Breast epithelium (tissue), 4 donors: ENCODE measurements around the gene PIM3. TPM values are rescaled to one million over a fixed set of nuclear protein-coding genes. Genes with fewer than 3 reads are reported as not detected.
A peak's percentile ranks its signal among the peaks of the same experiment; 100 is the strongest.

Experiments used
- DNase-seq, 2 donors: peaks; one replicate each; pipeline ENCODE4 v3.0.0-alpha.2; 2019; ENCODE audit warnings: low spot score in 2 of 2
- H3K27ac ChIP-seq, 2 donors: fragments of 200-600 bp; sonication (generic) in 1 of 2; one replicate each; pipeline ENCODE4 v1.5.1; 2016 to 2019; ENCODE audit warnings: mild to moderate bottlenecking in 1 of 2
- H3K27me3 ChIP-seq, 2 donors: fragments of 200-600 bp; sonication (generic) in 1 of 2; one replicate each; pipeline versions ENCODE4 v1.5.1 to v1.6.0; 2017 to 2019; ENCODE audit warnings: control low read depth in 1 of 2, mild to moderate bottlenecking in 1 of 2
- H3K36me3 ChIP-seq: fragments of 200-600 bp; one replicate; pipeline ENCODE4 v1.5.1; 2019
- H3K4me1 ChIP-seq, 2 donors: fragments of 200-600 bp; sonication (generic); one replicate each; pipeline ENCODE4 v1.5.1; 2016 to 2019; ENCODE audit warnings: control low read depth in 1 of 2
- H3K4me3 ChIP-seq, 3 donors: fragments of 200-600 bp; sonication (generic); 1 replicate in 2 of 3; 2 replicates in 1 of 3; pipeline ENCODE4 v1.5.1; 2016 to 2019; ENCODE audit warnings: mild to moderate bottlenecking in 3 of 3, moderate library complexity in 2 of 3
- H3K9me3 ChIP-seq, 2 donors: fragments of 200-600 bp; sonication (generic) in 1 of 2; one replicate each; pipeline ENCODE4 v1.5.1; 2016 to 2019; ENCODE audit warnings: control low read depth in 1 of 2
- POLR2A ChIP-seq: fragments of 450-650 bp; IDR thresholded peaks from one replicate; pipeline ENCODE4 v1.6.1; 2016; ENCODE audit warnings: antibody characterized with exemption, mild to moderate bottlenecking, moderate library complexity
- POLR2AphosphoS5 ChIP-seq, 3 donors: sonication (generic); formaldehyde crosslinking; IDR thresholded peaks; one replicate each; pipeline ENCODE4 v1.6.1; 2017; ENCODE audit warnings: antibody characterized with exemption in 3 of 3
- intact Hi-C: fragments of 100-400 bp; cut with DNase I; formaldehyde crosslinking; loops from one replicate; pipeline ENCODE4 v1.15.1; 2023; ENCODE audit warnings: low total_unique reads
- total RNA-seq, 3 donors: library from RNA; depleted of rRNA; stranded (reverse); fragments of >200 nt; gene quantifications; one replicate each; pipeline ENCODE4 v1.1.0, GENCODE V29; 2016
- TF ChIP-seq, protein P1 (sequence below), 3 donors: fragments of 450-650 bp; IDR thresholded peaks; one replicate each; pipeline ENCODE4 v1.5.1; 2016 to 2017; ENCODE audit warnings: antibody characterized with exemption in 3 of 3, mild to moderate bottlenecking in 3 of 3, moderate library complexity in 3 of 3

The PIM3 gene
- total RNA-seq, 3 donors from 2014 or later, result 63.0 to 92.1 (median 87.1) TPM

DNA sequence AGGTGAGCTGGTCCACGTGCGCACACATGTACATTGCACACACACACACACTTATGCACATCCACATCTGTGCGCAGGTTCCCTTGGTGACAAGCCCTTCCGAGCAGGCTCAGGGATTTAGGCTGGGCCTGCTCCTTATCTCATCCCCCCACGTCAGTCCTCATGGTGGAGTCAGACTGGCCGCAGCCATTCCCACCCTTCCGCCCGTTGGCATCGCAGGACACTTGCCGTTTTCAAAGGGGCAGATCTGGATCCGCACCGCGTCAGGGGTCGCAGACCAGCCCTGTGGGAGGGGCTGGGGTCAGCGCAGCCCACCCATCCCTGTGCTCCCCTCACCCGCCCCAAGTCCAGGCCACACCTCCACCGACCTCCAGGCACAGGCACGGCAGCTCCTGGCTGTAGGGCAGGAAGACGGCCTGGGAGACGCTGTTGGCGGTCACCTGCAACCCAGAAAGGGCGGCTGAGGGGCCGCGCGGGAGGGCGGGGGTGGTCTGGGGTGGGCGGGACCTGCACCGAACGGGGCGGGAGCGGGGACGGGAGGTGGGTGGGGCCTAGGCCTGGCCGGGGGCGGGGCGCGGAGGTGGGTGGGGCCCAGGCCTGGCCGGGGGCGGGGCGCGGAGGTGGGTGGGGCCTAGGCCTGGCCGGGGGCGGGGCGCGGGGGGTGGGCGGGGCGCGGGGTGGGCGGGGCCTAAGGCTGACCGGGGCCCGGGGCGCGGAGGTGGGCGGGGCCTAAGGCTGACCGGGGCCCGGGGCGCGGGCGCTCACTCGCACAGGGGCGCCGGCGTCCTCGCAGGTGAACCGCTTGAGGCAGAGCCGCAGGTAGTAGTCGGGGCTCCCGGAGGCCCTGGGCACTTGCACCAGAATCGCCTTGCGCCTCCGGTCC, 38.7 kb downstream of the PIM3 start:
- Histone ChIP-seq H3K27me3 (peaks cover 0 to 18% of the 10 kb centered on the region in 2 donors), H3K4me1 (no peaks in the 10 kb centered on the region), H3K36me3 (no peaks in the 10 kb centered on the region), H3K4me3 (peak overlapping the region in 2 of 3 donors; percentile 21 to 40), H3K27ac (no peak overlapping the region), H3K9me3 (no peaks in the 10 kb centered on the region)
- no peak for TF ChIP-seq POLR2AphosphoS5 (IDR thresholded peaks at IDR 0.05)
- TF ChIP-seq, protein P1, sequence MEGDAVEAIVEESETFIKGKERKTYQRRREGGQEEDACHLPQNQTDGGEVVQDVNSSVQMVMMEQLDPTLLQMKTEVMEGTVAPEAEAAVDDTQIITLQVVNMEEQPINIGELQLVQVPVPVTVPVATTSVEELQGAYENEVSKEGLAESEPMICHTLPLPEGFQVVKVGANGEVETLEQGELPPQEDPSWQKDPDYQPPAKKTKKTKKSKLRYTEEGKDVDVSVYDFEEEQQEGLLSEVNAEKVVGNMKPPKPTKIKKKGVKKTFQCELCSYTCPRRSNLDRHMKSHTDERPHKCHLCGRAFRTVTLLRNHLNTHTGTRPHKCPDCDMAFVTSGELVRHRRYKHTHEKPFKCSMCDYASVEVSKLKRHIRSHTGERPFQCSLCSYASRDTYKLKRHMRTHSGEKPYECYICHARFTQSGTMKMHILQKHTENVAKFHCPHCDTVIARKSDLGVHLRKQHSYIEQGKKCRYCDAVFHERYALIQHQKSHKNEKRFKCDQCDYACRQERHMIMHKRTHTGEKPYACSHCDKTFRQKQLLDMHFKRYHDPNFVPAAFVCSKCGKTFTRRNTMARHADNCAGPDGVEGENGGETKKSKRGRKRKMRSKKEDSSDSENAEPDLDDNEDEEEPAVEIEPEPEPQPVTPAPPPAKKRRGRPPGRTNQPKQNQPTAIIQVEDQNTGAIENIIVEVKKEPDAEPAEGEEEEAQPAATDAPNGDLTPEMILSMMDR (IDR thresholded peaks at IDR 0.05), result no peak
- no peak for TF ChIP-seq POLR2A
- no peak for DNase-seq
- intact Hi-C loops, result no loop called here

DNA sequence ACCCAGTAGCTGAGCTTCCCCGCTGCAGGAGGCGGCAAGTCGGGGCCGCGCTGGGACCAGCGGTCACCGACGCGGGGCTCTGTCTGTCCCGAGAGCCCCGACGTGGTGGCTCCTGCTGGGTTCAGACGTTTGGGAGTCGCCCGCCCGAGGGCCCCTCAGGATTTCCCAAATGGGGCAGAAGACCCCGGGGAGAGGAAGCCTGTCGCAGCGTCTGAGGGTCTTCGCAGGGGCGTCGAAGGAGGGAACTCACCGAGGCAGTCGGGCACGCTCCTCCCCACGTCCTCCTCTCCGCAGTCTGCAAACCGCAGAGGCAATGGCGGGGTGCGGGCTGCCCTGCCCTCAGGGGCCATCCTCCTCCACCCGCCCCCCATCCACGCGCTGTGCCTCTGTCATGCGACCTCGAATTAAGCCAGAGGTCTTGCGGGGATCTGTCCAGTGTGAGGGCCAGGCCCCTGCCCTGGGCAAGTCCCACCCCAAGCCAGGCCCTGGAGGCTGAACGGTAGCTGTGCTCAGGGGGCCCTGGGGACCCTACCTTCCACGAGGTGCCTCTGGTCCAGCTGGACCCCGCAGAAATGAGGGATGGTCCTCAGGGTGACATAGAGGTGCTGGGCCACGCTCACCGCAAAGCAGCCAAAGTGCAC, 39.5 kb downstream of the PIM3 start:
- Histone ChIP-seq H3K4me3 (peak overlapping the region in 2 of 3 donors; percentile 21 to 40), H3K36me3 (no peaks in the 10 kb centered on the region), H3K27me3 (peaks cover 0 to 18% of the 10 kb centered on the region in 2 donors), H3K27ac (no peak overlapping the region), H3K4me1 (no peaks in the 10 kb centered on the region), H3K9me3 (no peaks in the 10 kb centered on the region)
- no peak for DNase-seq
- intact Hi-C loops, result no loop called here
- TF ChIP-seq, protein P1 (IDR thresholded peaks at IDR 0.05), result no peak
- TF ChIP-seq POLR2A, result no peak
- TF ChIP-seq POLR2AphosphoS5 (IDR thresholded peaks at IDR 0.05), result no peak

DNA sequence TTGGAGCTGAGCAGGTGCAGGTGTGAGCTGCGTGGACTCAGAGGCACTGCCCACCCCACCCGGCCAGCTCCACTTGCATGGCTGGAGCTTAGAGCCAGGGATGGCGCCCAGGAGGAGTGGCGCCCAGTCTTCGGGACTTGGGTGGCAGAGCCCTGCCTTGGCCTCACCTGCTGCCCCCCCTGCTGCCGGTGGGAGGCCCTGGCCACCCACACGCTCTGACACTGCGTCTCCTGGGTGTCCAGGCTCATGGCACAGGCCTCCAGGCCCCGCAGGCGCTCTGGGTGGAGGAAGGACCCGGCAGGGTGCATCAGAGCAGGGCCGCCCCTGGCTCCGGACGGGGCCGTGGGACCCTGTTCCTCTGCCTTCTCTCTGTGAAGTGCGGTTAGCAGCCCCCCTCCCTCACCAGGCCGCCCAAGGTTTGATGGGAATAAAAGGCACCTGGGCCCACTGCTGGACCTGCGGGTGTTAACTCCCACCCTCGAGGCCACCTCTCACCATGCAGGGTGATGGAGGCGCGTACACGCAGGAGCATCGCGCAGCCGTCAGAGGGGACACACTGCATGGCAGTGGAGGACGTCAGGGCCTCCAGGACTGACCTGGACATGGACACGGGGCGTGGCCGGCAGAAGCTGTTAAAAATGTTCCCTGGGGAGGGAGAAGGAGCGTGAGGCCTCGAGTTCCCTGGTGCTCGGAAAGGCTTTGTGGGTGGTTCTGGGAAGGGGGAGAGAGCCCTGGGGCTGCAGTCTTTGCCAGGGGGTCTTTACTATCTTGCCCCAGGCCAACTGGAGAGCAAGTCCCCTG, 40.2 kb downstream of the PIM3 start:
- TF ChIP-seq, protein P1 (IDR thresholded peaks at IDR 0.05), result no peak
- no peak for TF ChIP-seq POLR2AphosphoS5 (IDR thresholded peaks at IDR 0.05)
- H3K27me3 ChIP-seq, result peaks cover 0 to 18% of the 10 kb centered on the region in 2 donors

DNA sequence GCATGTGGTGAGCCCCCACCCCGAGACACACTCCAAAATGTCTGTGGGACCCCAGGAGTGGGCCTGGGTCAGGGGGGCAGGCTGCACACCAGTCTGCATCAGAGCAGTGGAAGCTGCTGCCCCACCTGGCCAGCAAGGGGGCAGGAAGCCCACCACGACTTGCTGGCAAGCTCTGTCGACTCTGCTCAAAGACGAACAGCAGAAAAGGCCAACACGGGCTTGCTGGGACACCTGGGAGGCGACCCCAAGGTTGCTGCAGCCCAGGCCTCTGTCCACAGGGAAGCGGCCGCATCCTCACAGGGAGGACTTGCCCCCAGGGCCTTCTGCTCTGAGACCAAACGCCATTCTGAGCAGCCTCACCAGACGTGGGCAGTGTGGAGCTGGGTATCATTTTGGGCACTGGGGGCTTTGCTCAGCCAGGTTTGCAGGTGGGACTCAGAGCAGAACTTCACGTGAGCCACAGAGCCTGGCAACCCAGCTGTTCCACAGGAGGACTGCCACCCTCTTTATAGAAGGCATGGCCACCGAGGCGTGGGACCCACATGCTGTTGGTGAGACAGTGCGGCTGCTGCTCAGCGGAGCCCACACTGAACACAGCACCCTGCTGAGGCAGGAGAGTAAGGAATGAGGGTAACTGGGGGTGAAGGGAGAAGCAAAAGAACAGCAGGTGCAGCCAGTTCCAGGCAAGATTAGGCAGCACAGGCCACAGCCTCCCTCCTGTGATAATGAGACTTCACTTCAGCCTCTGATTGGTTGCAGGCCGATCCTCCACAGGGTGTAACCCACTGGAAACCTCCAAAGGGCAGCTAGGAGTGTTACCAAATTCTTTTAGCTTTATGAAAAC, 41.0 kb downstream of the PIM3 start:
- no peaks in the 10 kb centered on the region for H3K9me3 ChIP-seq

More for the DNA sequence above, 40.2 kb downstream of the PIM3 start:
- Histone ChIP-seq H3K27ac (no peak overlapping the region), H3K36me3 (no peaks in the 10 kb centered on the region), H3K9me3 (no peaks in the 10 kb centered on the region), H3K4me3 (no peak overlapping the region), H3K4me1 (no peaks in the 10 kb centered on the region)
- no peak for DNase-seq
- intact Hi-C loops, result no loop called here

More for the DNA sequence above, 41.0 kb downstream of the PIM3 start:
- DNase-seq, result no peak
- intact Hi-C loops, result no loop called here
- Histone ChIP-seq H3K4me1 (no peaks in the 10 kb centered on the region), H3K36me3 (no peaks in the 10 kb centered on the region), H3K27ac (no peak overlapping the region), H3K27me3 (peaks cover 0 to 18% of the 10 kb centered on the region in 2 donors), H3K4me3 (no peak overlapping the region)
- TF ChIP-seq POLR2AphosphoS5 (IDR thresholded peaks at IDR 0.05) (no peak), POLR2A (no peak)
- TF ChIP-seq, protein P1 (IDR thresholded peaks at IDR 0.05), result no peak
